Dendritic cell treated with granulocyte-macrophage colony-stimulating factor and Interleukin-4, amounts not matched to agents 40 ng/mL and 50 ng/mL, for 4 days (primary cell): ENCODE results near the gene VSIG4.

Source experiments
- H3K27ac Mint-ChIP-seq: one replicate; pipeline ENCODE4 v1.8.0; 2022; ENCODE audit warnings: mild to moderate bottlenecking, mixed read lengths
- H3K27me3 Mint-ChIP-seq: one replicate; pipeline ENCODE4 v1.8.0; 2022; ENCODE audit warnings: mild to moderate bottlenecking, mixed read lengths
- H3K36me3 Mint-ChIP-seq: one replicate; pipeline ENCODE4 v1.8.0; 2022; ENCODE audit warnings: low read depth, mixed read lengths
- H3K4me1 Mint-ChIP-seq: one replicate; pipeline ENCODE4 v1.8.0; 2022; ENCODE audit warnings: low read depth, mixed read lengths
- H3K4me3 Mint-ChIP-seq: one replicate; pipeline ENCODE4 v1.8.0; 2022; ENCODE audit warnings: mild to moderate bottlenecking, moderate library complexity, mixed read lengths
- H3K9me3 Mint-ChIP-seq: one replicate; pipeline ENCODE4 v1.8.0; 2022; ENCODE audit warnings: mixed read lengths
- intact Hi-C: fragments of 100-400 bp; cut with micrococcal nuclease; formaldehyde crosslinking; loops from one replicate; pipeline ENCODE4 v1.15.0; 2022

VSIG4 gene

DNA sequence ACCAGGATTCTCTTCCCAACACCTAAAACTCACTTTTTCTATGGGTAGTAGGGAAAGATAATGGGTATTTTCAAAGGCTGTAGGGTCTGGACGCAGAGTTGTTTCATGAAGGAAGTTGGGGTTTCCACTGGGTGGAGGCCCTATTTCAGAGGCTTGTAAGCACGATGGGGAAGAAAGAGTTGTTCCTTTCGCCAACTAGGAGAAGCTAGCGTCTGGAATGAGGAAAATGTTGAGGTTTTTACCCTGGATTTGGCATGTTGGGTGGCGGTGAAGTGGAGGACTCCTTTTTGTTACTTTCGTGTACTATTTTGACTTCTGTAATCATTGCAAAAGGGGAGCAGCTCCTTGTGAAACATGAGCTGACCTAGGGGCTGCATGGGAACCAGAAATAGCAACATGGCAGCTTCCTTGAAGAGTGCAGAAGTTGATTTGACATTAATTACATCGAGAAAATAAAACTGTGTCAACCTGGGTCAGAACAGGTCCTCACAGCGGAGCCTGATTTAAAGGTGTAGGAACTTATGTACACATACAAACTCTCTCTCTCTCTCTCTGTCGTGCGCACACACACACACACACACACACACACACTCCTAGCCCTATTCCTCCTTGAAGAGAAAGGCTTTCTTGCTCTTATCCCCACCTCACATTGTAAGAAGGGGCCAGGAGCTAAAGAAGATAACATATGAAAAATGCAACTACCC lies 19.1 kb downstream of the VSIG4 start:
- peaks cover 4% of the 10 kb centered on the region for H3K27me3 Mint-ChIP-seq
- peaks cover 27% of the 10 kb centered on the region for H3K36me3 Mint-ChIP-seq
- no peaks in the 10 kb centered on the region for H3K9me3 Mint-ChIP-seq
- H3K27ac Mint-ChIP-seq = peak overlapping the region; percentile 84
- peak overlapping the region; percentile 6 for H3K4me3 Mint-ChIP-seq
- intact Hi-C loops = loop anchor here (5.0 kb wide), 1 partner anchor 33 kb away; no protein-coding TSS in a partner anchor
- peaks cover 69% of the 10 kb centered on the region for H3K4me1 Mint-ChIP-seq

DNA sequence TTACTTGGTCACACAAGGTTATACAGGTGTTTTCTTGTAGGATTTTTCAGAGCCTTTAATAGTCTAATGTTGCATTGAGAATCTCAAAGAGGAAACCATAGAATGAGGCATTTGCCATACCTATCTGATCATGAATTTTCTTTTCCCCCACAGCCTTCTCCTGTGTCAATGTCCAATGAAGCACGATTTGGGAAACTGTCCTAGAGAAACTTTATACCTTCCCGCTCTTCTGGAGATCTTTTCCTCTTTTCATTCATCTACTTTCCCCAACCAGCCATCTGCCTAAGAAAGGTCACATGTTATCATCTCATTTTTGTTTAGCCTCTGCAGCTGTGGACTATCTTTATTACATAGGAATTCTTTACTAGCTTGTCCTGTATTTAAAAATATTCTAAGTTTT lies 19.9 kb downstream of the VSIG4 start:
- Mint-ChIP-seq H3K27me3 (peaks cover 4% of the 10 kb centered on the region), H3K36me3 (peaks cover 27% of the 10 kb centered on the region), H3K4me3 (no peak overlapping the region), H3K27ac (peak overlapping the region; percentile 84), H3K9me3 (no peaks in the 10 kb centered on the region), H3K4me1 (peaks cover 67% of the 10 kb centered on the region)
- intact Hi-C loops = loop anchor here (5.0 kb wide), 1 partner anchor 33 kb away; no protein-coding TSS in a partner anchor

DNA sequence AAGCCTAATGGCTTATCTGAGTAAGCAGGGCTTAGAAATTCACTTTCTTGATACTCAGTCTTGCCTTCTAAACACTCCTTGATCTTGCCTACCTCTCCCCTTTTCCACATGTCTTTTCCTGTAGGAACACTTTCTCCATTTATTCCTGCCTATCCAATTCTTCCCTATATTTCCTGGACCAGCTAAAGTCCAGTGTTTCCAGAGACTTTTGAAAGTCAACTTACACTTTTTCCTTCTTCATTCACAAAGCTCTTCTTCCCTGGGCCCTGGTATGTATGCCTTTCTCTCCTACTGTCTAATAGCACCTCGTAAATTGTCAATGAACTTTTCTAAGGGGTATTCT lies 20.6 kb downstream of the VSIG4 start:
- Mint-ChIP-seq H3K4me3 (peak overlapping the region; percentile 30), H3K9me3 (no peaks in the 10 kb centered on the region), H3K27me3 (peaks cover 4% of the 10 kb centered on the region), H3K4me1 (peaks cover 63% of the 10 kb centered on the region), H3K36me3 (peaks cover 27% of the 10 kb centered on the region), H3K27ac (peak overlapping the region; percentile 68)
- intact Hi-C loops = no loop called here

DNA sequence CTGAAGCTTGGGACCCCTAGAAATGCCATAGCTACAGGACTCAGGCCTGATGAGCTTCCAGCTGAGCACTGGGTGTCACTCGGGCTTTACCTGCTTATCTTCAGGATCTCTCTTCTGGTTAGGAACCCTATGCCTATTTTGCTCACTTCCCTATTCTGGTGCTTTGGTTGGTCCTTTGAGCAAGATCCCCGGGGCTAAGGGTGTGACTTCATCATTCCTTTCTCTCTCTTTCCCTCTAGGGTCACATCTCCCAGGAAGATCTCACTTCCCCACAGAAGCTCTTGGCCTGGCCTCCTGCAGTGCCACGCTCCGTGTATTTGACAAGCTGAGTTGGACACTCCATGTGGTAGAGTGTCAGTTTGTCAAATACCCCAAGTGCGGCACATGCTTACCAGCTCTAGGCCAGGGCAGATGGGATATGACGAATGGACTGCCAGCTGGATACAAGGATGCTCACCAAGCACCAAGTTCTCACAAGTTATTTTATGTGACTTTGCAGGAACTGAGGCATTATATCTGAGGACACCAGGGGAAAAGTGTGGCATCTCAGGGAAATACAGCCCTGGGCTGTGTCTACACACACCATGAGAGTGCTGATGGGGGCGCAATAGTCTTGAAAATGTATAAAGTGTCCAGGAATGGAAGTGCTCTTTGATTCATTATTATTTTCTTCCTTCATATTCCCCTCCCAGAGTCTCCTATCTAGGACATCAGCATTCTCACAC lies 21.1 kb downstream of the VSIG4 start:
- Mint-ChIP-seq H3K4me1 (peaks cover 63% of the 10 kb centered on the region), H3K36me3 (peaks cover 27% of the 10 kb centered on the region), H3K27ac (peak overlapping the region; percentile 68), H3K9me3 (no peaks in the 10 kb centered on the region), H3K27me3 (peaks cover 4% of the 10 kb centered on the region), H3K4me3 (peak overlapping the region; percentile 67)
- intact Hi-C loops = no loop called here

DNA sequence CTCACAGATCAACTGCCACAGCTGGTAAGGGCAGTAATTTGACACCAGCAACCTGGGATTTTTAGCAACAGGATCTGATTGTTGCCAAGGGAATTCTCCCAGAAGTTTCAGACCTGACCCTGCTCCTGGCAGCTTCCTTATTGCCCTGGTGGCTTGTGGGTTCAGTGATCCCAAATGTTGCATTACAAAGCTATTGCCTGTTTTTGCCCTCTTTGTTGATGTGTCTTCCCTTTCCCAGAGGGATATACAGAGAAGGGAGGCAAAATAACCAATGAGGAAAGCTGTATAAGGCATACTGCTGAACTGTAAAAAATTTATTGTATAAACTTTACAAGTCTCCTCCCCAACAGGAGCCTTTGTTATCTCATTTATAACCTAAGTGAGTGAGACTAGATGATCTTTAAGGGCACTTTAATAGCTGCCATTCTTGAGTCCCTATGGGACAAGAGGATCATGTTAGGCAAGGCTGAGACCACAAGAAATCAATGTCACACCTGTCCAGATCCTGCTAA lies 22.2 kb downstream of the VSIG4 start:
- peaks cover 4% of the 10 kb centered on the region for H3K27me3 Mint-ChIP-seq
- peaks cover 27% of the 10 kb centered on the region for H3K36me3 Mint-ChIP-seq
- H3K9me3 Mint-ChIP-seq = no peaks in the 10 kb centered on the region
- peak overlapping the region; percentile 87 for H3K27ac Mint-ChIP-seq
- H3K4me1 Mint-ChIP-seq = peaks cover 71% of the 10 kb centered on the region
- intact Hi-C loops = no loop called here
- peak overlapping the region; percentile 75 for H3K4me3 Mint-ChIP-seq

DNA sequence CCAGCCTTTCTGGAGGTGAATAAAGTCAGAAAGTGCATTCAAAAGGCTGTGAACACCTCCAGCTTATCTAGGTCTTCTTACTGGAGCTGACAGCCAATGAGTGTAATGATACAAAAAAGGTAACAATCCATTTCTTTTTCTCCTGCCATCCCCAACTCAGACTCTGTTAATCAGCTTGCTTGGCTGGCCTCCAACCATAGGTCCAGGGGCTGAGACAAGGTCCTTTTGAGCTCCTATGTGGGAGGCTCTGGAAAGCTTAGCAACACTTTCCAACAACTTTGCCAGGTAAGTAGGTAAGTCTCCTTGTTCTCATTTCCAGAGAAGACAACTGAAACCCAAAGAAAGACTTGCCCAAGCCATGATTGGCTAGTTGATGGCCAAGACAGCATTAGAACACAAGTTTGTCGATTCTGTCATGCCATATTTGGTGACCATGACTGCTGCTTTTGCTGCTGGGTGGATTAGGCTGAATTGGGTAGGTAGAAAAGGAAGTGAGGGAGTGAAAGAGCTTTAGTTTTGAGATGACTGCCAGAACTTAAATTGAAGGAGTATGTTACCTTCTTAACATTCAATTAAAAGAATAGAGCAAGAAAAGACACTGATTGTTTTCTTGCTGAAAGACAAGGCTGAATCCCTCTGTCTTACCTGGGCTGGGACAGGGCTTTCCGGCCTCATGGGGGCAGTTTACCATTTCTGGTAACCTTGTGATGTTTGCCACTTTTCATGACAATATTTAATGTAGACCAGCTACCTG lies 22.8 kb downstream of the VSIG4 start:
- intact Hi-C loops = no loop called here
- Mint-ChIP-seq H3K27ac (peak overlapping the region; percentile 87), H3K27me3 (peaks cover 4% of the 10 kb centered on the region), H3K36me3 (peaks cover 27% of the 10 kb centered on the region), H3K4me1 (peaks cover 77% of the 10 kb centered on the region), H3K4me3 (peak overlapping the region; percentile 75), H3K9me3 (no peaks in the 10 kb centered on the region)

DNA sequence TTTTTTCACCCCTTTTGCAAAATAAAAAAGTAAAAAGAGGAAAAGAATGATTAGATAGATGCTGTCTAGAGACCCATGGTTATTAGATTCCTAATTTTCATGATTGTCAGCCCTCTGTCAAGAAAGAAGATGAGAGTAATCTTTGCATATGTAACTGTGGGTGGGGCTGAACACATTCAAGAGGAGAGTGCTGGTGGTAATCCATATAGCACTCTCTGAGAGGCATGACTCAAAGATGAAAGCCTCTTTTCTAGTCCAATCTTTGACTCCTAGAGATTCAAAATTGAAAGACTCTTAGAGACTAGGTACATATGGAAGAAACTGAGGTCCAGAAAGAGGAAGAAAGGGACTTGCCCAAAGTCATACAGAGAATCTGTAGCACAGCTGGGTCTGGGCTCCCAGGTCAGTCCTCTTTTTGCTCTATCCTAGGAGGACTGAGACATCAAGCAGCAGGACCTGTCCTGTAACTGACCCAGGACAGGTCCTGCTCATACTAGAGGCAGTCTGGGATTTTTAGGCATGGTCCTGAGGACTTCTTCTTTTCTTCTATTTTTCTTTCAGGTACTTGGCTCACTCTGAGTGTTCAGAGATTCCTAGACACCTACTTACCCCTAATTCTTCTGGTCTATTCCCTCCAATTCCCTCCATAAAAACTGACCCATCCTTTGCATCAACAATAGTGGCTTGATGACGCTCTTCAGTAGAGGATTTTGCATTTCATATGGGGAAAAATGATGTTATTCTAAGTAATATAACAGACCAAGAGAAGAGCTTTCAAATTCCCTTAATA lies 23.8 kb downstream of the VSIG4 start:
- Mint-ChIP-seq H3K4me3 (peak overlapping the region; percentile 75), H3K4me1 (peaks cover 74% of the 10 kb centered on the region), H3K27ac (peak overlapping the region; percentile 87), H3K36me3 (peaks cover 27% of the 10 kb centered on the region), H3K27me3 (peaks cover under 1% of the 10 kb centered on the region), H3K9me3 (no peaks in the 10 kb centered on the region)
- intact Hi-C loops = no loop called here

DNA sequence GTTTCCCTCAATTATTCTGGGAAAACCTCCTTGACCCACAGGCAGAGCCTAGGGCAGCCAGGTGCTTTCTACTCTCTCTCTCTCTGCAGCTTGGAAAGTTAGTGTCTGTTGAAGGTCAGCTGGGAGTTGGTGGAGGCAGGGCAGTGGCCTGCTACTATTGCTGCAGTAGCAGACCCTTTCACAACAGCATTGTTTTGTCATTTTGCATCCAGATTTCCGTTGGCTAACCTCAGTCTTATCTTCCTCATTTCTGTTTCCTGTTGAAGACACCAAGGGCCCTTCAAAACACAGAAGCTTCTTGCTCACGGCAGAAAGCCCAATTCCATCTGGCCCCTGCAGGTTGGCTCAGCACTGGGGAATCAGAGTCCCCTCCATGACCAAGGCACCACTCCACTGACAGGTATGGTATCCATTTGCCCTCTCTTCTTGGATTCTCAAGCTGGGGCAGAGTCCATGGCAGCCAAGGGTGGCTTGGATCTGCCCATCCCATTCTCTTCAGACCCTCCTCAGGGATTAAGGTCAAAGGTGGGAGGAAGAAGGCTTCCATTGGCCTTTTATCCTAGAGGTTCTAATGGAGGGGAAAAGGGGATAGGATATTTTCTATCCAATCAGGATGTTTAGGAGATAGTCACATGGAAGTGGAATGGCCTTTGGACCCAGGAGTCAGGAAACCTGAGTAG lies 24.6 kb downstream of the VSIG4 start:
- Mint-ChIP-seq H3K27me3 (peaks cover 6% of the 10 kb centered on the region), H3K36me3 (peaks cover 26% of the 10 kb centered on the region), H3K27ac (peak overlapping the region; percentile 87), H3K4me3 (peak overlapping the region; percentile 75), H3K4me1 (peaks cover 74% of the 10 kb centered on the region), H3K9me3 (no peaks in the 10 kb centered on the region)
- intact Hi-C loops = no loop called here

- Mint-ChIP-seq H3K4me3 (no peak overlapping the region), H3K27ac (peak overlapping the region; percentile 87), H3K27me3 (peaks cover 6% of the 10 kb centered on the region), H3K9me3 (no peaks in the 10 kb centered on the region), H3K36me3 (peaks cover 19% of the 10 kb centered on the region), H3K4me1 (peaks cover 67% of the 10 kb centered on the region)
- intact Hi-C loops = no loop called here
These were observed 25.3 kb downstream of the VSIG4 start for GRCh38 chrX:66014556-66014955.

DNA sequence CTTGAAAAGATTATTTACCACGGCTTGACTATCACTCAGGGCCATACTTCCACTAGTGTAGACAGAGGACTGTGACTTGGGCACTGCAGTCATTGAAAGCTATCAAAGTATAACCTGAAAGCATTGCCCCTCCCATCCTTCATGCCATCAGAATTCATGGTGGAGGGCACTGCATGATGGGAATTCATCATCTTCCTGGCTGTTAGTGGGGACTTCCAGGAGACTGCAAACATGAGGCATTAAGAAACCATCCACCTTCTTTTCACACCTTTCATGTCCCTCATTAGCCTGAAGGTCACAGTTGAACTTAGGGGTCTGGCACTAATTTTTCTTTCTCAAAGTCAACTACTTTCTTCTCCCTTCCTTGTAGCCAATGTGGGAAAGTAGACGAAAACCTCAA lies 25.8 kb downstream of the VSIG4 start:
- Mint-ChIP-seq H3K9me3 (no peaks in the 10 kb centered on the region), H3K27ac (peak overlapping the region; percentile 87), H3K36me3 (peaks cover 14% of the 10 kb centered on the region), H3K4me3 (no peak overlapping the region), H3K4me1 (peaks cover 62% of the 10 kb centered on the region), H3K27me3 (peaks cover 6% of the 10 kb centered on the region)
- intact Hi-C loops = no loop called here

GRCh38 chrX:66013194-66013816 lies 26.6 kb downstream of the VSIG4 start:
- Mint-ChIP-seq H3K27me3 (peaks cover 6% of the 10 kb centered on the region), H3K4me1 (peaks cover 54% of the 10 kb centered on the region)

GRCh38 chrX:66012094-66012534 lies 27.8 kb downstream of the VSIG4 start:
- H3K4me1 Mint-ChIP-seq = peaks cover 49% of the 10 kb centered on the region

More at GRCh38 chrX:66013194-66013816, 26.6 kb downstream of the VSIG4 start:
- Mint-ChIP-seq H3K36me3 (peaks cover 7% of the 10 kb centered on the region), H3K9me3 (no peaks in the 10 kb centered on the region), H3K27ac (peak overlapping the region; percentile 87), H3K4me3 (no peak overlapping the region)
- intact Hi-C loops = no loop called here

More at GRCh38 chrX:66012094-66012534, 27.8 kb downstream of the VSIG4 start:
- H3K36me3 Mint-ChIP-seq = peaks cover 3% of the 10 kb centered on the region
- intact Hi-C loops = no loop called here
- H3K27ac Mint-ChIP-seq = peak overlapping the region; percentile 87
- no peak overlapping the region for H3K4me3 Mint-ChIP-seq
- peaks cover 6% of the 10 kb centered on the region for H3K27me3 Mint-ChIP-seq
- H3K9me3 Mint-ChIP-seq = no peaks in the 10 kb centered on the region
